ENCODE measurements around the gene MZF1.
"Not testable (repeated sequence)": the region's sequence is repeated elsewhere in the genome, so short reads cannot be mapped to it uniquely, and the experiment has no call there.

The MZF1 gene

GRCh38 chr19:58572818-58573657 is at the start of gene MZF1:
Gene MZF1 (minus strand): TSS chr19:58573335. CDS start chr19:58571389, 1,946 bp downstream.
- DNase-seq, result no peak

- not testable (repeated sequence) for DNase-seq
Measured at GRCh38 chr19:58607213-58607612, 34.1 kb upstream of the MZF1 start.

GRCh38 chr19:58606251-58606896 is 33.2 kb upstream of the MZF1 start:
- DNase-seq, result not testable (repeated sequence)

DNA sequence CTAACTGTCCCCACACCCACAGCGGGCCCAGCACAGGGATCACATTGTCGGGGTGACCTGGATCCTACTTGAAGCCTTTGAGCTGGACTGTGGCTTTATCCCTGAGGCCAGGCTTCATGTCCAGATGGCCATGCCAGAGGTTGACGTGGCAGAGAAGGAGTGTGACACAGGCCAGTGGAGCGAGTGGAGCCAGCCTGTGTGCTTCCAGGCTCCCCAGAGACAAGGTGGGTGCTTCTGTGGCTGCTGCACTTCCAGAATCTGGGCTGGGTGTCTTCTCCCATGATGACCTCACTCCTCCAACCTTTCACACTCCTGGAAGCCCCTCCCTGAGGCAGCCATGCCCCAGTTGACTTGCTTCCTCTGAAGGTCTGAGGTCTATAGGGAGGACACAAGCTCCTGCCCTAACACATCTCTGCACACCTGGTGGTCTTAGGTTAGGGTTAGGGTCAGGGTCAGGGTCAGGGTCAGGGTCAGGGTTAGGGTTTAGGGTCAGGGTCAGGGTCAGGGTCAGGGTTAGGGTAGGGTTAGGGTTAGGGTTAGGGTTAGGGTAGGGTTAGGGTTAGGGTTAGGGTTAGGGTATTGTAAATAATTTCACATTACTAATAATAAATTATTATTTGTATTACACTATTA is 13.1 kb upstream of the MZF1 start:
- no peak for DNase-seq

- DNase-seq, result no peak
Measured at GRCh38 chr19:58585442-58586132, 12.5 kb upstream of the MZF1 start.

DNA sequence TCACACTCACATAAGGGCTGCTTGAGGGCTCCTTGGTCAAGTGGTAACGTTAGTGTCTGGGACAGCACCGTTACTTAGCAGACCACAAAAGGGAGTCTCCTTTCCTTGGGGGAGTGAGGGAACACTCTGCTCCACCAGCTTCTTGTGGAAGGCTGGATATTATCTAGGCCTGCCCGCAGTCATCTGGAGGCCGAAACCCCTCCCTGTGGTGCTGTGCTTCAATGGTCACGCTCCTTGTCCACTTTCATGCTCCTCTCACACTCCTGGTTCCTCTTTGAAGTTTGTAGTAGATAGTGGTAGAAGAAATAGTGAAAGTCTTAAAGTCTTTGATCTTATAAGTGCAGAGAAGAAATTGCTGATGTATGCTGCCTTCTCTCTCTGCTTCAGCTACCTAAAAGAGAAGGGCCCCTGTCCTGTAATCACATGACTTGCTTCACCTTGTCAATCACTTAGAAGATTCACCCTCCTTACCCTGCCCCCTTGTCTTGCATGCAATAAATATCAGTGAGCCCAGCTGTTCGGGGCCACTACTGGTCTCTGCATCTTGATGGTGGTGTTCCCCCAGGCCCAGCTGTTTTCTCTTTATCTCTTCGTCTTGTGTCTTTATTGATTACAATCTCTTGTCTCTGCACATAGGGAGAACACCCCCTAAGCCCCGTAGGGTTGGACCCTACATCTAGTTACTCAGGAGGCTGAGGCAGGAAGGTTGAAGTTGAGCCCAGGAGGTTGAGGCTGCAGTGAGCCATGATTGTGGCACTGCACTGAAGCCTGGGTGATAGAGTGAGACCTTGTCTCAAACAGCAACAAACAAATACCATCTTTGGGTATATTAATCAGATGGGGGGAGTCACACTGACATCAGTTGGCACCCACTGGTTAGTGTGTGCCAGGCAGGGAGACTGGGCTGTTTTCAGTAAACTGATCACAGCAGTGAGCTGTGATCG is 11.6 kb upstream of the MZF1 start:
- no peak for DNase-seq

DNA sequence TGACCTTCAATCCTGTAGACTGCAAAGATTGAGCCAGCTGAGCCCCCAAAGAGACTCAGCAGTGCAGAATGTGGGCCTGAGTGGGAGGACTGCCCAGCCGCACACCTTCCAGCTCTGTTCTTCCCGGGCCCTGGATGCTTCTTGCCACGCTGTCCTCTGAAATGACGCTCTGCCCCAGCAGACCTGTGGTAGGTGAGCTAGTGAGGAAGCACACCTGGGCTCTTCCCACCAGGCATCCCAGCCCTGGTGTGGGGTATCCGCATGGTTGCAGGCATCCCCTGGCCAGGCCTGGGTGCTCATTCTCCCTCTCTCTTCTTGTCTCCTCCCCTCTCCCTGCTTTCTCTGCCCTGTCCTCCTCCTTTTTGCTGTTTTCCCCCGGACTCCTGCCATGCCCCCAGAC is 9.8 kb upstream of the MZF1 start:
- no peak for DNase-seq

DNA sequence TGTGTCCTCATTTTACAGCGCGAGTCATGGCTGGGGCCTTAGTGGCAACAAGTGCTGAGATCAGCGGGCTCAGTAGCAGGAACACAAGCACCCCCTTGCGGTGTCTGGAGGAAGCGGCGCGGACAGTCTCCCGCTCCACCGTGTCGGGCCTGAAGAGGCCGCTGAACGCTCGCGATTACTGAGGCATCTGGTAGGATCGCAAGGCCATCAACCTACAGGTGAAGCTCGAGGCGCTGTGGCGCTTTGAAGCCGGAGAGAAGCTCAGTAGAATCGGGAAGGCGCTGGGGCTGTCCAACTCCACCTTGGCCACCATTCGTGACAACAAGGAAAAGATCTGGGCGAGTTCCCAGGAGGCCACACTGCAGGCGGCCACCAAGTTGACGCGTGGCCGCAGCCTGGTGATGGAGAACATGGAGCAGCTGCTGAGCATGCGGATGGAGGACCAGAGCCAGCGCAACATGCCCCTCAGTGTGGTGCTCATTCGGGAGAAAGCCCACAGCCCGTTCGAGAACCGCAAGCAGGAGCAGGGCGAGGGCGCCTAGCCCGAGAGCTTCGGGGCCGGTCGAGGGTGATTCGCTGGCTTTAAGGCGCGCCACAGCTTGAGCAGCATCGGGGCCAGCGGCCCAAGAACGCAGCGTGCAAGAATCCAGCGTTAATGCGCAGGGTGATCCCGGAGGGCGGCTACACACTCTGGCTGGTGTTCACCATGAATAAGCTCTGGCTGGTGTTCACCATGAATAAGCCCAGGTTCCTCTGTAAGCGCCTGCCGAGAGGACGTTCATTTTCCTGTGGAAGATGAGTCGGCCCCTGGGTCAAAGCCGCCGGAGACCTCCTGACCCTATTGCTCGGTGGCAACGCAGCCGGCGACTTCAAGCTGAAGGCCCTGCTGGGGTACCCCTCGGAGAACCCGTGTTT is 8.3 kb upstream of the MZF1 start:
- DNase-seq, result no peak

DNA sequence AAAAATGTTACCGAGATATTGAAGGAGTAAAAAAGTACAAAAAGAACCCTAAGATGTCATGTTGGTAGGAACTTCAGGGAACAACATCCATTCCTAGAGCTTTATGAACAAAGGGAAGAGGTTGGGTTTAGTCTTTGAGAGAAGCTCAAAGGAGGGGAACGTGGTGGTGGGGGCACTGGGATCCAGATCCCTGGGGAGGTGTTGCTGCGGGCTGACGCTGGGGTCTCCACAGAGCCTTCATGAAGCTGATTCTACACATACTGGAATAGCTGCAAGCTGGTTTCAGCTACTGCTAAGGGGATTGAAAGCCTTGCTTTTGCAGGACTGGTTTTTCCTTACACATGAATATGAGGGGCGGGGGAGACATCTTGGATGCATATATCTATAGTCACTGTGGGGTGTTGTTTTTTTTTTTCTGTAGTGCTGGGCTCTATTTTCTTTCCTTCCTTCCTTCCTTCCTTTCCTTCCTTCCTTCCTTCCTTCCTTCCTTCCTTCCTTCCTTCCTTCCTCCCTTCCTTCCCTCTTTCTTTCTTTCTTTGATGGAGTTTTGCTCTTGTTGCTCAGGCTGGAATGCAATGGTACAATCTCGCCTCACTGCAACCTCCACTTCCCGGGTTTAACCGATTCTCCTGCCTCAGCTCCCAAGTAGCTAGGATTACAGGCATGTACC is 6.5 kb upstream of the MZF1 start:
- DNase-seq, result no peak

- DNase-seq, result no peak
Measured at GRCh38 chr19:58578012-58578925, 5.1 kb upstream of the MZF1 start.

- not testable (repeated sequence) for DNase-seq
Measured at GRCh38 chr19:58577581-58577980, 4.4 kb upstream of the MZF1 start.

DNA sequence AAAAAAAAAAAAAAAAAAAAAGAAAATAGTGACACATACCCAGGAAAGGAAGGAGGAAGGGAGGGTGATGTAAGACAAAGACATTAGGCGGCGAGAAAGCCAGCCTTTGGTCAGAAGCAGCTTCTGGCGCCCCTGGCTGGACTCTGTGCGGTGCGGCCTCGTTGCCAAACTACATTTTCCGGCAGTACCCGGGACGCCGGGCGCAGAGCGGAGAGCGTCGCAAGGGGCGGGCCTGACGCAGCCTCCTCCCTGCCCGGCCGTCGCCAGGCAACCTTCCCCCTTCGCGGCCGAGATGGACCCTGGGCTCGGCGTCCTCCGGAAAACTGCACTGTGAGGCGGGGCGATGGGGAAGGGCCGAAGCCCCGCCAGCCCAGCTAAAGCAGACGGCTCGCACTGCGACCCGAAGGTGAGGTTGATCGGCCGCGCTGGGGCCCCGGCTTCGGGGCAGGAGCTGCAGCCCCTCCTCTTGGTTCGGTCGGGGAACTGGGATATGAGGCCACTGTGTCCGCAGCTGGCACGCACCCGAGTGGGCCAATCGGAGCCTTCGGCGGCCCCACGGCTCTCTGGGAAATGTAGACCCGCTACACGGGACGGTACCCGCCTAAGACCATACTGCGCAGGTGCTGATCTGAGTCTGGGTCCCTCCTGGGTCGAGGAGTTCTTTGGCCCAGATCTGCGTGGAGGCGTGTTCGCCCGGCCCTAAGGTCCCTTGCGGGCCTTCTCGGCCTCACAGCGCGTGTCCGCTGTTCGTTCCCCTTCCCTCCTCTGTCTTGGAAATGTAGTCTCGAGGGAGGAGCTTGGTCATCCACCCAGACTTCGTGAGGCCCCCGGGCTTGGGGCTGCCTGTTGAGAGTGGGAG is 2.3 kb upstream of the MZF1 start:
- no peak for DNase-seq

DNA sequence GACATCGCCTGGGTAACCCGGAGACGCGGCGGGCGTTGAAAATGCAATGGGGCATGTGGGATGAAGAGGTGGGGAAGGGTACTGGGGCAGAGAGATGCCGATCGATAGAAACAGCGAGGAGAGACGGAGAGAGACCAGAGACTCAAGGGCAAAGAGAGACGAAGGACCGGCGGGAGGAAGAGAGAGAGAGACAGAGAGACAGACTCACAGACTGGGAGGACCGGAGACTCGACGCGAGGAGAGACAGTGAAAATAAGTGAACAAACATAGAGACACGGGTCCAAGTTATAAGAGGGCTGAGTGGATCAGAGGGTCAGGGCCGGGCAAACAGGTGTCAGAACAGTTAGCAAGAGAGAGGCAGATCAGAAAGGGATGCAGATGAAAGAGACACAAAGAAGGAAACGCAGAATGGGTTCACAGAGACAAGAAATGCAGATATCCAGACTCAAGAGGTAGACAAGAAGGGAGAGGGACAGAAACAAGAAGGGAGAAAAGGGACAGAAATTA is 576 bp upstream of the MZF1 start:
- no peak for DNase-seq

DNA sequence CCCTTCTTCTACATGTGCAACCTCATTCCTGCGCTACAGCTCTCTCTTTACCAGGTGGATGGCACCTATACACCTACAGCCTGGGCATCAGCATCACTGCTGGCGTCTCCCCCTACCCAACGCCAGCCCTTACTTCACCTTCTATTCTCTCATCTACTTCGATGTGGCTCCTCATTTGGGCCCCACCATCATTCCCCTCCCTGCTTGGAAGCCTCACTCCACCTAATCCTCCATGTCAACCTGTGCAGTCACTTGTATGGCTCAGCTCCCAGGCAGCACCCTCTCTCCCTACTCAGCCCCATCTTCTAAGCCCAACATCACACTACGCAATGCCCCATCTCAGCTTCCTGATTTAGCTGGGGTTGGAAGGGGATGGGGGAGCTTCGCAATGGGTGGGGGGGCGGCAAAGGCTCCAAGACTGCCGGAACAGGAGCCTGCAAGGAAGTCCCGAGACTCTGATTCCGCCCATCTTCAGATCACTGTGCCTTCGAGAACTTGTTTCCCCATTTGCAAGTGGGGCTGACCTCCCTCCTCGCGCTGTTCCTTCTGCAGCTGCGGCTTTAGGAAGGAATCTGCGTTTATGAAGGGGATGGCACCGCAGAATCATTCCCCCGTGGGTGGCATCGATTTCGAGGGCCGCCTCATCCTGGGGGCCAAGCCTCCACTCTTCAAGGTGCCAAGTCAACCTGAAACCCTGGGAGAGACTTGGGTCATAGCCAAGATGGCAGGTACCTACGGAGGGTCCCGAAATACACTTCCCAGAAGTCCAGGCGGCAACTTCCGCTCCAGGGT is 913 bp downstream of the MZF1 start:
- DNase-seq, result no peak

DNA sequence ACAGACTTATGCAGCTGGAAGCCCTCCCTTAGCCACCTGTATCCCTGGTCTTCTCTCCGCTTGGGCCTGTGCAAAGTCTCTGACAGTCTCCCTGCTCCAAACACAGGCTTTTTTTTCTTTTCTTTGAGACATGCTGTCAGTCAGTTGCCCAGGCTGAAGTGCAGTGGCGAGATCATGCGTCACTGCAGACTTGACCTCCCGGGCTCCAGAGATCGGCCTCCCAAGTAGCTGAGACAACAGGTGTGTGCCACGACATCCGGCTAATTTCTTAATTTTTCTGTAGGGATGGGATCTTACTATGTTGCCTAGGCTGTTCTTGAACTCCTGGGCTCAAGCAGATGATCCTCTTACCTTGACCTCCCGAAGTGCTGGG is 1.6 kb downstream of the MZF1 start:
- DNase-seq, result no peak

DNA sequence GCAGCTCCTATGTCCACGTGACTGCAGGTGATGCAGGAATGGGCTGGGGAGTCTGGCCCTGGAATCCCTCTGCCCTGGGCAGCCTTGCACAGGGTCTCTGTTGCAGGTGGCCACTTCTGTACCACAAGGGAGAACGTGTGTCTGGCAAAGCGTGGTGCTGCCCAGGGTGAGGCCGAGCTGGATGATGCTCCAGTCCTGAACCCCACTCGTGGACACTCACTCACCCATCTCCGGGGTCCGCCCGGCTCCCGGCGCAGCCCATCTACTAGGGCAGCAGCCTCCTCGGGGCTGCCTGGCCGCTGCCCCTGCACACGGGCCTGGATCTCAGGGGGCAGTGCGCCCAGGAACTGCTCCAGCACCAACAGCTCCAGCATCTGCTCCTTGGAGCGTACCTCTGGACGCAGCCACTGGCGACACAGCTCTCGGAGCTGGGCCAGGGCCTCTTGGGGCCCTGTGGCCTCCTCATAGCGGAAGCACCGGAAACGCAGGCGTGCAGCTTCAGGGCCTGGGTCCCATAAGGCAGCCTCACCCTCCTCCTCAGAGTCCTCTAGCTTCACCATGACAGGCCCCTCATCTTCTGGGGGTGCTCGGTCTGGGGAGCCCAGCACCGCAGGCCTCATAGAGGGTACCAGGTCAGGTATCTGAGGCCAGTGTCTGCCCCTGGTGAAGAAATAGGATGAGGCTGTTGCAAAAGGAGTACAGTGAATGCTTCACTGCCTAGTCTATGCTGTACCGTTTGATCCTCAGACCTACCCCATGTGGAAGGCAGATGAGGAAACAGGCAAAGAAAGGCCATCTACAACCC is 2.2 kb downstream of the MZF1 start:
- DNase-seq, result no peak

All from NCI-H446 (cell line).